NCI-H345 treated with DMSO at 0.1 percent for 48 hours (cell line): Measurements from ENCODE around the gene ATP13A4.

Experiments
- DNase-seq: peaks from one replicate; lab custom pipeline; 2025; ENCODE audit not compliant: unreplicated experiment; lab: John Stamatoyannopoulos, UW

Gene ATP13A4, protein sequence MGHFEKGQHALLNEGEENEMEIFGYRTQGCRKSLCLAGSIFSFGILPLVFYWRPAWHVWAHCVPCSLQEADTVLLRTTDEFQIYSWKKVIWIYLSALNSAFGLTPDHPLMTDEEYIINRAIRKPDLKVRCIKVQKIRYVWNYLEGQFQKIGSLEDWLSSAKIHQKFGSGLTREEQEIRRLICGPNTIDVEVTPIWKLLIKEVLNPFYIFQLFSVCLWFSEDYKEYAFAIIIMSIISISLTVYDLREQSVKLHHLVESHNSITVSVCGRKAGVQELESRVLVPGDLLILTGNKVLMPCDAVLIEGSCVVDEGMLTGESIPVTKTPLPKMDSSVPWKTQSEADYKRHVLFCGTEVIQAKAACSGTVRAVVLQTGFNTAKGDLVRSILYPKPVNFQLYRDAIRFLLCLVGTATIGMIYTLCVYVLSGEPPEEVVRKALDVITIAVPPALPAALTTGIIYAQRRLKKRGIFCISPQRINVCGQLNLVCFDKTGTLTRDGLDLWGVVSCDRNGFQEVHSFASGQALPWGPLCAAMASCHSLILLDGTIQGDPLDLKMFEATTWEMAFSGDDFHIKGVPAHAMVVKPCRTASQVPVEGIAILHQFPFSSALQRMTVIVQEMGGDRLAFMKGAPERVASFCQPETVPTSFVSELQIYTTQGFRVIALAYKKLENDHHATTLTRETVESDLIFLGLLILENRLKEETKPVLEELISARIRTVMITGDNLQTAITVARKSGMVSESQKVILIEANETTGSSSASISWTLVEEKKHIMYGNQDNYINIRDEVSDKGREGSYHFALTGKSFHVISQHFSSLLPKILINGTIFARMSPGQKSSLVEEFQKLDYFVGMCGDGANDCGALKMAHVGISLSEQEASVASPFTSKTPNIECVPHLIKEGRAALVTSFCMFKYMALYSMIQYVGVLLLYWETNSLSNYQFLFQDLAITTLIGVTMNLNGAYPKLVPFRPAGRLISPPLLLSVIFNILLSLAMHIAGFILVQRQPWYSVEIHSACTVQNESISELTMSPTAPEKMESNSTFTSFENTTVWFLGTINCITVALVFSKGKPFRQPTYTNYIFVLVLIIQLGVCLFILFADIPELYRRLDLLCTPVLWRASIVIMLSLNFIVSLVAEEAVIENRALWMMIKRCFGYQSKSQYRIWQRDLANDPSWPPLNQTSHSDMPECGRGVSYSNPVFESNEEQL

DNA sequence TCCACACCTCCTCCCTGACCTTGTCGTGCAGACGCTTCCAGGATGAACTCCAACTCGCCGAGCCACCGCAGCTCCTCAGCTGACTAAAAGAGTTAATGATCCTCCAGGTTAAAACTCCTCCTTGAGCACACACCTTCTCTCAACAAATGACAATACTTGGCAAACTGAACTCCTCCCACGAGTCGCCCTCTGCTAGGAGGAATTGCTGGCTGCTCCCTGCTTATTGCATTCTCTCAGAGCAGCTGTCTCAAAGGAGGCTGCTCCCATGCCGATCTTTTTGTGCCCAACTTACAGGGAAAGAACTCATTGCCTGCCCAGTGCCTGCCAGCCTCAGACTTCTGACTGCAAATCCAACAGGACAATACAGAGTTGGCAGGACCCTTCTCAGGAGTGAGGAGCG is at the start of gene ATP13A4:
Gene ATP13A4 (minus strand): TSS at position 85 of the 400 bp plus-strand sequence. CDS start 96 bp downstream, outside the sequence.
- DNase-seq: no peak

DNA sequence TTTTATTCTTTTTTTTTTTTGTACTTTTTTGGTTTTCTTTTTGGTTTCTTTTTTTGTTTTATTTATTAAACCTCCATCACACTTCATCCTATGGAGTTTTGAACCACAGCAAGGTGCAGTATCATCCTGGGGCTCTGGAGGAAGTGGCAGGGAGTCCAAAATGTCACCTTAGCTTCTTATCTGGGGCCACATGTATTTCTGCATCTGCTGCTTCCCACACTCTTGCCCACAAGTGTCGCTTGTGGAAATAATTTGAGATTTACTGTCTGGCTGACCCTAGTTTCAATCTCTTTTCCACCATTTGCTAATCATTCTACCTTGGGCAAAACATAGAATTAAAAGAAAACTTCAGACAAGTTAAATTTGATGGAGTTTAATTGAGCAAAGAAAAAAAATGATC is 44.7 kb upstream of the ATP13A4 start:
- DNase-seq: no peak

DNA sequence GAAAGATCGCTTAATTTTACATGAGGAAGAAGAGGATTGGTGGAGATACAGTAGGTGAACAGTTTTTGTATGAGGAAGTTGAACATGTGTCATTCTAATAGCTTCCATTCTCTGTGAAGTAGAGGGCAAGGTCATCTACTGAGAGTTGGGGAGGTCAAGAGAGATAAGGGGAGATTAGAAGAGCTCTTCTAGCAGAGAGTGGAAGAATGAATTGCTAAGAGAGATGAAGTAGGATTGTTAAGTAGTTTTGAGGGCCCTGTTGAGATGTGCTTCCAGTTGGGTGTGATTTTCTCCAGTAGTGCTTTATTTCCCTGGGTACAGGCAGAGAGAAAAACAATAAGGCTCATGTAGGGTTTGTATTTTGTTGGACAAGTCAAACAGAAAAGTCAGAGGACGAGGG is 43.5 kb upstream of the ATP13A4 start:
- DNase-seq: no peak

DNA sequence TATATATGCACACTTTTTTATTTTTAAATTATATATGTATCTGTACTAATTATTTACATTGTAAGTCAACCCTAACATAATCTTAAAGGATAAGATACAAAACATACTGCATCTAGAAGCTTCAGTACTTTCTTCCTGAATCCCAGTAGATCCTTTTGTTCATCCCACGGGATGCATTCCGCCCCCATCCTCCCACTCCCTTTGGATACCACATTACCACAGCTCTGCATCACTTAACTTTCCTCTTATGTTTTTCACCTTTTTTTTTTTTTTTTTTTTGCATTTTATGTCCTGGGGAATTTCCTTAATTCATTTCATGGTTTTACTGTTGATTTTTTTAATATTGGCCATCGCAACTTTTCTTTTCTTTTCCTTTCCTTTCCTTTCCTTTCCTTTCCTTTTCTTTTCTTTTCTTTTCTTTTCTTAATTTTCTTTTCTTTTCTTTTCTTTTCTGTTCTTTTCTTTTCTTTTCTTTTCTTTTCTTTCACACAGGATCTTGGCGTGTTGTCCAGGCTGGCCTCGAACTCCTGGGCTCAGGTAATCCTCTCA is 41.3 kb upstream of the ATP13A4 start:
- no peak for DNase-seq

DNA sequence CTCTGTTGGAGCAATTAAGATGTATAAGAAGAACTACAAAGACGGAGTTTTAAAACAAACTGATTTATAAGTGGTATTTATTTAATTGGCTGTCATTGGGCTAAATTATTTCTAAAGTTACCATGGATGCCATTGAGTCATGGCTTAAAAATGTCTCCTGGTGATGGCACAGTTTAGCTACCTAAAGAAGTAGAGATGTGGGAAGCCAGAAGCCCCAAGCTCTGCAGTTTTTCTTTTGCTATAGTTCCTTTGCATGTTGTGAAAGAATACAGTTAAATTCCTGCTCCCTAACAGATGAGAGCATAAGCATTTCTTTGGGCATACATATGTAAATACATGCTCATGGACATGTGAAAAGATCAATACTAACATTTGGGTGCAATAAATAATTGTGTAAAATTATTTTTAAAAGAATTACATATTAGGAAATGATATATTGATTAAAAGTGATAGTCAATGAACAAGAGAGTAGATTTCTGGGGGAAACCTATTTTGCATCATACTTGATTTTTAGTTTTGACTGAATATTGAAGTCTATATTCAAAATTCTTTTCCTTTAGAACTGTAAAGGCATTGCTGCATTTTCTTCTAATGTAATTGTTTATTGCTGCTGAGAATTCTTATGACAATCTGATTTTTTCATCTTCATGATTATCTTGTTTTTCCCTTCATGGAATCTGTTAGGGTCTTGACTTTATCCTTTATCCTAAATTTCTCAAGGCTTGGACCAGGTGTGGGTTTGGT is 40.4 kb upstream of the ATP13A4 start:
- no peak for DNase-seq

DNA sequence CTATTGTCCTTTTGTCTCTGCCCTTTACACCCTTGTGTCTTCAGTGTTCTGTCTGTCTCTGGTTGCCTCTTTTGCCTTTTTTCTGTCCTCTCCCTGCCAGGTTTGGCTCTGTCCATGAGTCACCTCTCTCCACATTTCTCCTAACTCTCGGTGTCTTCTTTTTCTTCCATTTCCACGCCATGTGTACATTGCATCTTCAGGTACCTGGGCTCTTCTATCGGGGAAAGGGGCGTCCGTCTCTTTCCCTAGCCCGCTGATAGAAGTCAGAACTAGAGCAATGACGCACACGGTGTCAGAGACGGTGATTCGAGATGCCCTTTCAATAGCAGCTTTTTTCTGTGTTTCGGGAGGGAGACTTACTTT is 39.0 kb upstream of the ATP13A4 start:
- peak; percentile 39 for DNase-seq

DNA sequence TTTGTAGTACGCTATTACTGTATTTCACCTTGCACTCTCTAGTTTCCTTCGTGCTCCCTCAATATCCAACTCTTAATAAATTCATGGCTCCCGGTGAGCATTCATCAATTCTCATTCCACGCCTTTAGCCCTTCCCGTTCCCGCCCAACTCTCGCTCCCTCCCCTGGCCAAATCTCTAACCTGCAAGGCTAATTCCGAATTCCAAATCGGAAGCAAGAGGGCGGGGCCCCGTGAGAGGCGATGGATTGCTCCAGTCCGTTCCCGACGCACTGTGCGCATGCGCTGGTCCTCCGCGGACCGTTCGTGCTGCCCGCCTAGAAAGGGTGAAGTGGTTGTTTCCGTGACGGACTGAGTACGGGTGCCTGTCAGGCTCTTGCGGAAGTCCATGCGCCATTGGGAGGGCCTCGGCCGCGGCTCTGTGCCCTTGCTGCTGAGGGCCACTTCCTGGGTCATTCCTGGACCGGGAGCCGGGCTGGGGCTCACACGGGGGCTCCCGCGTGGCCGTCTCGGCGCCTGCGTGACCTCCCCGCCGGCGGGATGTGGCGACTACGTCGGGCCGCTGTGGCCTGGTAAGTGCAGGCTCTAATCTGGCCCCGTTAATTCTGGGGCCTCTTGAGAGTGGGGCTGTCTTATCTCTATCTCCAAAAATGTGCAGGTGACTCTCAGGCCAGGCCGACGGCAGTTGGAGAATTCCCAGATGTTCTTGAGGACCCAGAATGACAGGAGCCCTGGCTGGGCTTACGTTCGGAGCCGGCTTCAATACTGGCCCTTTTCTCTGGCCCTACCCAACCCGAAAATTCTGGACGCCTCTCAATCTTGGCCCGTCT is 38.4 kb upstream of the ATP13A4 start, which contains the start of gene OPA1:
Gene OPA1 (plus strand): TSS at position 368 of the 827 bp plus-strand sequence. CDS start 170 bp downstream, at position 538.
- peak; percentile 99 for DNase-seq

DNA sequence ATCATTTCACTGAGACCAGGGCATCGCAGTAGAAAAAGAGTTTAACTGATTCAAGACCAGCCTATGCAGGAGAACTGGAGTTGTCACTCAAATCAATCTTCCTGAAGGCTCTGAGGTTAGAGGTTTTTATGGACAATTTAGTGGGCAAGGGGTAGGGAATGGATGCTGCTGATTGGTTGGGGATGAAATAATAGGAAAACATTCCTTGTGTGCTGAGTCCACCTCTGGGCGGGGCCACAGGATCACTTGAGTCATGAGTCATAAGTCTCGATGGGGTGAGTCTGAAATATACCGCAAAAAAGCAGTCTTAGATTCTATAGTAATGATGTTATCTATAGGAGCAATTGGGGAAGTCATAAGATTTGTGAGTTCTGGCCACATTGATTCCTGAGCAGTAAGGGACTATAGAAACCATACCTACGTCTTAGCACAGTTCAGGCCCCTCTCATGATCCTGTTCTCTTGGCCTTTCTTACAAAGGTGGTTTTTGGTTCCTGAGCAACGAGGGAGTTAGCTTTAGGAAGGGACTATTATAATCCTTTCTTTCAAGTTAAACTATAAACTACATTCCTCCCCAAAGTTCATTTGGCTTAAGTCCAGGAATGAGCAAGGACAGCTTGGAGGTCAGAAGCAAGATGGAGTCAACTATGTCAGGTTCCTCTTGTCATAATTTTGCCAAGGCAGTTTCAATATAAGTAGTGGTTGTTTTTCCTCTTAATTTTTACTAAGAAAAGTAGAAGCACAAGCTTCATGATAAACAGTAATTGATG is 35.6 kb upstream of the ATP13A4 start:
- DNase-seq: no peak

DNA sequence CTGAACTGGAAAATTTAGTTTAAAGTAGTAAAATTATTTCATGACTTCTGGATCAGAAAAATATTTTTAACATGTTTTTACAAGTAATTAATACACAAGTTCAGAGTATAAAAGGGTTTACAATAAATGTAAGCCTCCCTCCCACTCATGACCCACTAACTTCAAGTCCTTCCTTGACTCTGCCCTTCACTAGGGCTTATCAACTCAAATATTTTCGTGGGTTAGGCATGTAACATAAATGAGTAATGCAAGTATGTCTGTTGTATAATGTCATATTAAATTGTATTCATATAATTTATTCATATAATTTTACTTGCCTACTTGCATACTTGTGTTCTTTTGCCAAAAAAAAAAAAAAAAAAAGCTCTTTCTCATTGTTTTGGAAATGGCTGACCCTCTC is 34.9 kb upstream of the ATP13A4 start:
- DNase-seq: no peak

DNA sequence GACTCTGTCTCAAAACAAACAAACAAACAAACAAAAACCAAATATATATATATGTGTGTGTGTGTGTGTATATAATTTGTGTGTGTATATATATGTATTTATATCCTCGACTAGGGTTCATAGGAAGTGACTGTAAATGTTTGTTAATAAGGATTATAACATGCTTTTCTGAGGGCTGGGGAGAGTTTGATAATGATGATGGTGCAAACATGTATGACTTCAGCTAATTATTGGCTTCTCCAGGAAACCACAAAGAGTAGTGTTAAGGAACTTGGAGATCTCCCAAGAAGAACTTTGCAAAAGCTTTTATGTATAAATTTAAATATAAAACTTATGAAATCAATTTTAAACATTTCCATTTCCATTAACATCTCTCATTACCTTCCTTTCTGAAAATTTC is 34.4 kb upstream of the ATP13A4 start:
- DNase-seq: no peak

DNA sequence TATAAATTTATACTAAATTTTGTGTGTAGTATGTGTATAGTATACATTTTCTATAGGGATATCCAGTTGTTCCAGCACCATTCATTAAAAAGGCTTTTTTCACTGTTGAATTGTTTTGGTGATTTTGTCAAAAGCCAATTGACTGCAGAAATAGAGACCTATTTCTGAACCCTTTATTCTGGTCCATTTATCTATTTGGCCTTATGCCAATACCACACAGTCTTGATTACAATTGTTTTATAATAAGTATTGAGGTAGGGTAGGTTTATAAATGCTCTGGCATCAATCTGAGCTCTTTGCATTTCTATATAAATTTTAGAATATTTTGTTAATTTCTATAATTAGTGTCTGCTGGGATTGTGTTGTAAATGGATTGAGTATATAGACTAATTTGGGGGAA is 31.8 kb upstream of the ATP13A4 start:
- no peak for DNase-seq

DNA sequence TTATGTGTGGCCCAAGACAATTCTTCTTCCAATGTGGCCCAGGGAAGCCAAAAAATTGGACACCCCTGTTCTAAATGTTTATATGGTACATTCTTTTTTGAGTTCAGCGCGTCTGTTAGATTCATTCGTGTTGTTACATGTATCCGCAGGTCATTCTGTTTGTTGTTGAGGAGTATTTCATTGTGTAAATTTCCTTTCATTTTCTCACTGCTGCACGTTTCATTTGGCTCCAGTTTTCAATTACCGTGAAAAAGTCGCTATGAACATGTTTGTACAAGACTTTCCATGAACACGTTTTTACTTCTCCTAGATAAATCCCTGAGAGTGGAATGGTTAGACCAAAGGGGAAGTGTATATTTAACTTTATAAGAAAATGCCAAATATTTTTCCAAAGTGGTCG is 30.8 kb upstream of the ATP13A4 start:
- DNase-seq: no peak

DNA sequence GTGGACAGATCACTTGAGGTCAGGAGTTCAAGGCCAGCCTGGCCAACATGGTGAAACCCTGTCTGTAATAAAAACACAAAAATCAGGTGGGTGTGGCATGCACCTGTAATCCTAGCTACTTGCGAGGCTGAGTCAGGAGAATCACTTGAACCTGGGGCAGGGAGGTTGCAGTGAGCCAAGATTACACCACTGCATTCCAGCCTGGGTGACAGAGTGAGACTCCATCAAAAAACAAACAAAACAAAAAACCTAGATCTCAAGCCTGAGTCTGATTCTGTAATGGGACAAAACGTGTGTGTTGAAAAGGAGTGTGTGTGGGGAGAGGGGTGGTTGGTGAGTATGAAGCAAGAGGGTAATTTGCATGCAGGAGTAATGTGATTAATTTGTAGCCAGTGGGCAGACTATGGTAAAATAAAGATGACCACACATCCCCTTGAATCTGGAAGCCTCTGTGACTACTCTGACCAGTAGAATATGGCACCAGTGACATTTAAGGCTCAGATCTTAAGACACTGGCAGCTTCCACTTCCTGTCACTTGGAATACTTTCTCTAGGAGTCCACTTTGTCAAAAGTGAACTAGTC is 19.9 kb upstream of the ATP13A4 start:
- no peak for DNase-seq

DNA sequence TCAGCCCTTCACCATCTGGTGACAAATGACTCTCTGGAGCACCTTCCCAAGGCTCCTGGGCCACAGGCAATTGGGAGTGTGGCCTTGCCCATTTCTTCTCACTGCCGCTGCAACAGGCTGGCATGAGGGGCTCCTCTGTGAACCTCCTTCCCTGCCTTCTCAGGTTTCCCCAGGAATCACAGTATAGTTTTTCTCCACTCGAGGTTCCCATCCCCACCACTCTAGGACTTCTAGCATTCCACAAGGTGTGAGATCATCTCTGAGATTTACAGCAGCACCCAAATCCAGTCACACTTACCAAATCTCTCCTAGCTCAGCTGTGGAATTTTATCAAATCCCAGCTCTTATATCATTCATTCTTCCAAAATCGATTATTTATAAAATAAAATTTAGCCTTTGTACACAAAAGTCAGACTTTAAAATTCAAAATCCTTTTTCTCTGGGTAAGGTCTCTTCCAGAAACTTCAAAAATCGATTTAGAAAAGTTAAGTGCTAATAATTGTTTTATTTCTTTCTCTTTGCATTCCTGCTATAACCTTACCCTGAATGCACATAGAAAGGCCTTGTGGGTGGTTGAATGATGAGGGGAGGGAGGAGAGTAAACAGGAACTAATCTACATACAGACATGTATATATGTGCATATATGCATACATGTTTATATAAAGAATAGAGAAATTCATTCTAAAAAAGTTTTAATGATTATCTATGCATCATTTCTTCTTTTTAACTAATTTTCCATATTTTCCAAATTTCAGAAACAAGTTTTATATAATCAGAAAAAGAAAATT is 18.9 kb upstream of the ATP13A4 start:
- DNase-seq: no peak

DNA sequence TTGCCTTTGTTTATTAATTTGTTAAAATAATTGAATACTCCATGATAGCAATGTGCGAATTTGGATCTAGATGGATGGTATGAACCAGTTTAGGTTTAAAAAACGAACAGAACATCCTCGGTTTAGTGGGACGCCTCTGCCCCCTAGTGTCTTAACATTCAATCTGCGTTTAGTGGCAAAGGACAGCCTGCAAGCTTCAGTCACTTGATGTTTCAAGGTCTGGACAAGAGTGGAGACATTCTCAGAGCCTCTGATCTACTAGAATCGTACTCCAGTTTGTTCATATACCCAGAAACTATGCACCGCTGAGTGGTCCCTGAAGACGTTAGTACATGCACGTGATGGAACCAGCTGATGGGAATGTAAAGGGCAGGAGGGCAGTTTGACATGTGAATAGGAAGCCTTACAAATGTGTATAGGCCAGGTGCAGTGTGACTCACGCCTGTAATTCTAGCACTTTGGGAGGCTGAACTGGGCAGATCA is 17.8 kb upstream of the ATP13A4 start:
- peak; percentile 80 for DNase-seq

DNA sequence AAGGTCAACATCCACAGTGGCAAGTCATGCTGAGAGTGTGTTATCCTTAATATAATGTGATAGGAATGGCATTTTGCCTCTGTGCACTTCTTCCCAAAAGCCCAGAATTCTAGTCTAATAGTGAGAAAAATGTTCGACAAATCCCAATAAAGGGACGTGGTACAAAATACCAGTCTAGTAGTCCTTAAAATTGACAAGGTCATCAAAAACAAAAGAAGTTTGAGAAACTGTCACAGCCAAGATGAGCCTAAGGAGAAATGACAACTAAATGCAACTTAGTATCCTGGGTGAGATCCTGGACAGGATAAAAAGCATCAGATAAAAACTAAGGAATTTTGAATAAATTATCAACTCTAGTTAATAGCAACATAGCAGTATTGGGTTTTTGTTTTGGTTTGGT is 14.4 kb upstream of the ATP13A4 start:
- no peak for DNase-seq

DNA sequence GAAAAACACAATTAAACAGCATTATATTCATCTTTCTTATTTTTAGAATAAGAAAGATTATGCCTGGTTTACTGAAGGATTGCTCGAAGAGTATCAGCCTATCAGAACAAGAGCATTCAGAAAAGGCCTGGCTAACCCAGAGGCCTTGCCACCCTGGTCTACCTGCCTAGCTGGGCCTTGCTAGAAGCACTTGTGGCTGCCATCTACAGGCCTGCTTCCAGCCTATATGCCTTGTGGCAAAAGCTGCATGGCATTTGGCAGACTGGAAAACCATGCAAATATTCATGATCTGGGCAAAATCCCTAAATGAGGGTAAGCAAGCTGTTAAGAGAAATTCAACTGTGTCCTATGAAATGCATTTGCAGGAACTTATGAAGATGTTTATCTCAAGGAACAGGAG is 9.3 kb upstream of the ATP13A4 start:
- no peak for DNase-seq

DNA sequence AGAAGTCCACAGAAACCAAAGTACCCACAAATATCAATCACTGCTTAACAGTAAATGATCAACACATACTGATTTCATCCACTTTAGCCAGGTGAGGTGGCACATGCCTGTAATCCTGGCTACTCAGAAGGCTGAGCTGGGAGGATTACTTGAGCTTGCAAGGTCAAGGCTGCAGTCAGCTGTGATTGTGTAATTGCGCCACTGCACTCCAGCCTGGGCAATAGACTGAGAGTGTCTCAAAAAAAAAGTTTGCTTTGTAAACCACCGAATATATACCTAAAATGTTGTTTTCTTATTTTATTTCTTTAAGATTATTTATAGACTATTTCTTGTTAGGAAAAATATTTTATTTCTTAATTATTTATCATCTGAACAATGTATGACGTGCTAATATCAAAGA is 8.7 kb upstream of the ATP13A4 start:
- no peak for DNase-seq
